Natural killer cell (primary cell): Measurements from ENCODE around the gene SLC12A8. TPM values are rescaled to one million over a fixed set of nuclear protein-coding genes. Genes with fewer than 3 reads are reported as not detected.

ENCODE experiments used
- ATAC-seq, 3 donors: fragments of 150-1000 bp in 2 of 3; fragments of 200-7000 bp in 1 of 3; cut with Tn5 transposase; 1 replicate in 1 of 3; 2 replicates in 2 of 3; pipeline ENCODE4 v1.10.0; 2021; ENCODE audit warnings: mild to moderate bottlenecking in 2 of 3, moderate library complexity in 2 of 3
- DNase-seq, 2 donors: peaks; one replicate each; pipeline versions ENCODE4 v3.0.0 to v3.0.0-alpha.2; 2013 to 2021; ENCODE audit warnings: mixed read lengths in 1 of 2
- H3K27ac ChIP-seq: one replicate; pipeline ENCODE4 v1.5.1; 2013; ENCODE audit warnings: mild to moderate bottlenecking, low read length
- H3K27me3 ChIP-seq: one replicate; pipeline ENCODE4 v1.6.1; 2013; ENCODE audit warnings: low read length; ENCODE audit not compliant: control insufficient read depth, insufficient read depth
- H3K36me3 ChIP-seq: one replicate; pipeline ENCODE4 v1.6.1; 2013; ENCODE audit warnings: low read length; ENCODE audit not compliant: control insufficient read depth, insufficient read depth
- H3K4me1 ChIP-seq: one replicate; pipeline ENCODE4 v1.6.1; 2013; ENCODE audit warnings: low read length; ENCODE audit not compliant: control insufficient read depth, insufficient read depth
- H3K4me3 ChIP-seq: one replicate; pipeline ENCODE4 v1.5.1; 2013; ENCODE audit warnings: low read length
- H3K9me3 ChIP-seq: one replicate; pipeline ENCODE4 v1.6.1; 2013; ENCODE audit warnings: low read length; ENCODE audit not compliant: control insufficient read depth, insufficient read depth
- H3K27ac Mint-ChIP-seq, 2 donors: one replicate each; pipeline ENCODE4 v1.8.0; 2022; ENCODE audit warnings: mild to moderate bottlenecking in 2 of 2, mixed read lengths in 2 of 2, moderate library complexity in 1 of 2
- H3K27me3 Mint-ChIP-seq, 2 donors: one replicate each; pipeline ENCODE4 v1.8.0; 2022; ENCODE audit warnings: low read depth in 2 of 2, mixed read lengths in 2 of 2
- H3K36me3 Mint-ChIP-seq: one replicate; pipeline ENCODE4 v1.8.0; 2022; ENCODE audit warnings: mixed read lengths
- H3K4me1 Mint-ChIP-seq, 2 donors: one replicate each; pipeline ENCODE4 v1.8.0; 2022; ENCODE audit warnings: mixed read lengths in 2 of 2
- H3K4me3 Mint-ChIP-seq: one replicate; pipeline ENCODE4 v1.8.0; 2022; ENCODE audit warnings: mild to moderate bottlenecking, moderate library complexity, mixed read lengths
- H3K9me3 Mint-ChIP-seq, 2 donors: one replicate each; pipeline ENCODE4 v1.8.0; 2022; ENCODE audit warnings: mixed read lengths in 2 of 2
- CTCF ChIP-seq: fragments of 200-600 bp; IDR thresholded peaks from one replicate; pipeline ENCODE4 v1.8.0; 2022; ENCODE audit warnings: antibody characterized with exemption
- WGBS: methylation state at CpG from one replicate; pipeline ENCODE4 v1.1.7; 2013; ENCODE audit warnings: missing lambda C conversion rate; ENCODE audit not compliant: insufficient coverage; 5-methylcytosine and 5-hydroxymethylcytosine counted together
- intact Hi-C: fragments of 100-400 bp; cut with micrococcal nuclease; formaldehyde crosslinking; loops from one replicate; pipeline ENCODE4 v1.14.2; 2022
- total RNA-seq, 4 donors: library from RNA; stranded (reverse); fragments of 120-200 nt in 1 of 4; gene quantifications; one replicate each; pipeline versions ENCODE4 v1.2.3 to v1.2.4, GENCODE V29; 2013 to 2022

Gene SLC12A8
- total RNA-seq, 3 donors from 2014 or later (not counting 1 experiment from before 2014, with no cell fraction given): 0.25 to 1.4 (median 0.61) TPM

- Mint-ChIP-seq H3K4me1 (peaks cover 62% of the 10 kb centered on the region in 2 donors), H3K9me3 (no peaks in the 10 kb centered on the region), H3K36me3 (no peaks in the 10 kb centered on the region), H3K4me3 (no peak overlapping the region), H3K27ac (peak overlapping the region in 1 of 2 donors; percentile 24), H3K27me3 (peaks cover 0 to 2% of the 10 kb centered on the region in 2 donors)
- DNase-seq (no peak), ATAC-seq (no peak)
- no peak for TF ChIP-seq CTCF
- Histone ChIP-seq H3K27me3 (no peaks in the 10 kb centered on the region), H3K9me3 (no peaks in the 10 kb centered on the region), H3K4me1 (peaks cover 51% of the 10 kb centered on the region), H3K4me3 (no peak overlapping the region), H3K36me3 (no peaks in the 10 kb centered on the region), H3K27ac (no peak overlapping the region)
- WGBS: 79% methylated on average over 8 of the region's 10 CpGs
- intact Hi-C loops: no loop called here
Measured at GRCh38 chr3:125123451-125124305, 88.9 kb downstream of the SLC12A8 start.

GRCh38 chr3:125121246-125122010 is 91.1 kb downstream of the SLC12A8 start:
- Mint-ChIP-seq H3K27me3 (no peaks in the 10 kb centered on the region), H3K4me1 (peaks cover 63 to 65% of the 10 kb centered on the region in 2 donors), H3K36me3 (no peaks in the 10 kb centered on the region), H3K4me3 (peak overlapping the region; percentile 78), H3K9me3 (no peaks in the 10 kb centered on the region), H3K27ac (peak overlapping the region; percentile 92 to 98)
- no peak overlapping the region for H3K27ac ChIP-seq
- H3K4me1 ChIP-seq: peaks cover 69% of the 10 kb centered on the region
- ATAC-seq (peak; percentile 32 to 46 (median 45)), DNase-seq (peak in 1 of 2 donors; percentile 61)
- no peaks in the 10 kb centered on the region for H3K9me3 ChIP-seq
- 34% methylated on average over 7 of the region's 8 CpGs for WGBS
- intact Hi-C loops: no loop called here
- H3K4me3 ChIP-seq: no peak overlapping the region
- H3K27me3 ChIP-seq: no peaks in the 10 kb centered on the region
- H3K36me3 ChIP-seq: no peaks in the 10 kb centered on the region
- TF ChIP-seq CTCF: no peak

GRCh38 chr3:125120379-125121122 is 92.0 kb downstream of the SLC12A8 start:
- DNase-seq (no peak), ATAC-seq (no peak)
- Histone ChIP-seq H3K36me3 (no peaks in the 10 kb centered on the region), H3K4me1 (peaks cover 69% of the 10 kb centered on the region), H3K9me3 (no peaks in the 10 kb centered on the region), H3K27me3 (no peaks in the 10 kb centered on the region), H3K27ac (peak overlapping the region; percentile 79), H3K4me3 (no peak overlapping the region)
- Mint-ChIP-seq H3K27ac (peak overlapping the region; percentile 92 to 98), H3K36me3 (no peaks in the 10 kb centered on the region), H3K4me1 (peaks cover 63 to 65% of the 10 kb centered on the region in 2 donors), H3K9me3 (no peaks in the 10 kb centered on the region), H3K27me3 (no peaks in the 10 kb centered on the region), H3K4me3 (peak overlapping the region; percentile 78)
- TF ChIP-seq CTCF: no peak
- intact Hi-C loops: no loop called here
- 84% methylated on average over 20 of the region's 20 CpGs for WGBS
